ENCODE results near the gene PER2.

DNA sequence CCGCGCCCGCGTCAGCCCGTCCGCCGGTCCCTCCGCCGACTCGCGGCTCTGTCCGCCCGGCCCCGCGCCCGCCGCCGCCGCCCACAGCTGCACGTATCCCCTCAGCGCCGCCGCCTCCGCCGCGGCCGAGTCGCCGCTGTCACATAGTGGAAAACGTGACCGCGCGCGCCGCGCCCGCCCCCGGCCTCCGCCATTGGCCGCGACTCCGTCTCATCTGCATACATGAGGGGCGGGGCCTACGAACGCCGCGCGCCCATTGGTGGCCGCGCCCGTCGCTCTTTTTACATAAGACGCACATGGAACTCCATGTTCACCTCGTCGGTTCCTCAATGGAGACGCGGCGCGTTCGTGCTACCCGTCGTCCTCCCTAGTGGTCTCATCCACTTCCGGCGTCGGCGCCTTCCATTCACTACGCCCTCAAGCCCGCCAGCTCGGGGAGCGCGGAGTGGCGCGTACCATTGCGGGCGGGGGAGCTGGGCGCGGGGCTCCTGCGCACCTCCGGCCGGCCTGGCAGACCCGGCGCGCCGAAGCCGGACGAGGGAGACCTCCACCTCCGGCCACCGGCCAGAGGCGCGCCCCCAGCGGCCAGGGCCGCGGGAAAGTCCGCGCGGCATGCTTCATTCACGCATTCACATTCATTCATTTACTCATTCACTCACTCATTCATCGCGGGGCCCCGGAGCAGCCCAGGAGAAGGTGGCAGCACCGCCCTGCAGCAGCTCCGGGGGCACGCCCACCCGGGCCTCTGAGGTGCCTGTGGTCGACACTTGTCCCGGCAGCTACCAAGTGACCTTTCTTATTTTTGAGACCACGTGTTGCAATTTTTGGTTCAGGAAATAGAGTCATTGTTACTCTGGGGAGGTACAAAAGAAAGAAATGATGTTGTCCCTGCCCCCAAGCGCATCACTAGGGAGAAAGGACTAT is 502 bp upstream of the PER2 start:
- TF ChIP-seq YY1 (tag by site-specific recombination; IDR thresholded peaks at IDR 0.05) (peak; percentile 35; the same call in 1 of the 2 replicates), ZNF169 (tag by site-specific recombination; IDR thresholded peaks at IDR 0.05) (no peak), TCF7L2 (IDR thresholded peaks at IDR 0.05; ENCODE audit: borderline replicate concordance, low read depth, low read length) (peak; percentile 75; the same call in 1 of the 2 replicates), KLF16 (tag by site-specific recombination; IDR thresholded peaks at IDR 0.05) (peak; percentile 30; the same call in 1 of the 2 replicates), REPIN1 (tag by site-specific recombination; IDR thresholded peaks at IDR 0.05; ENCODE audit: low read depth) (no peak), ZBTB8A (tag by site-specific recombination; IDR thresholded peaks at IDR 0.05) (peak; percentile 80), WT1 (tag by site-specific recombination; IDR thresholded peaks at IDR 0.05) (no peak)
- TF ChIP-seq, protein P1, sequence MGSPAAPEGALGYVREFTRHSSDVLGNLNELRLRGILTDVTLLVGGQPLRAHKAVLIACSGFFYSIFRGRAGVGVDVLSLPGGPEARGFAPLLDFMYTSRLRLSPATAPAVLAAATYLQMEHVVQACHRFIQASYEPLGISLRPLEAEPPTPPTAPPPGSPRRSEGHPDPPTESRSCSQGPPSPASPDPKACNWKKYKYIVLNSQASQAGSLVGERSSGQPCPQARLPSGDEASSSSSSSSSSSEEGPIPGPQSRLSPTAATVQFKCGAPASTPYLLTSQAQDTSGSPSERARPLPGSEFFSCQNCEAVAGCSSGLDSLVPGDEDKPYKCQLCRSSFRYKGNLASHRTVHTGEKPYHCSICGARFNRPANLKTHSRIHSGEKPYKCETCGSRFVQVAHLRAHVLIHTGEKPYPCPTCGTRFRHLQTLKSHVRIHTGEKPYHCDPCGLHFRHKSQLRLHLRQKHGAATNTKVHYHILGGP (tag by site-specific recombination; IDR thresholded peaks at IDR 0.05): no peak
- TF ChIP-seq, protein P2, sequence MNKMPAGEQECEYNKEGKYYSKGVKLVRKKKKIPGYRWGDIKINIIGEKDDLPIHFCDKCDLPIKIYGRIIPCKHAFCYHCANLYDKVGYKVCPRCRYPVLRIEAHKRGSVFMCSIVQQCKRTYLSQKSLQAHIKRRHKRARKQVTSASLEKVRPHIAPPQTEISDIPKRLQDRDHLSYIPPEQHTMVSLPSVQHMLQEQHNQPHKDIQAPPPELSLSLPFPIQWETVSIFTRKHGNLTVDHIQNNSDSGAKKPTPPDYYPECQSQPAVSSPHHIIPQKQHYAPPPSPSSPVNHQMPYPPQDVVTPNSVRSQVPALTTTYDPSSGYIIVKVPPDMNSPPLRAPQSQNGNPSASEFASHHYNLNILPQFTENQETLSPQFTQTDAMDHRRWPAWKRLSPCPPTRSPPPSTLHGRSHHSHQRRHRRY (tag by site-specific recombination; IDR thresholded peaks at IDR 0.05): no peak
- TF ChIP-seq, protein P3, sequence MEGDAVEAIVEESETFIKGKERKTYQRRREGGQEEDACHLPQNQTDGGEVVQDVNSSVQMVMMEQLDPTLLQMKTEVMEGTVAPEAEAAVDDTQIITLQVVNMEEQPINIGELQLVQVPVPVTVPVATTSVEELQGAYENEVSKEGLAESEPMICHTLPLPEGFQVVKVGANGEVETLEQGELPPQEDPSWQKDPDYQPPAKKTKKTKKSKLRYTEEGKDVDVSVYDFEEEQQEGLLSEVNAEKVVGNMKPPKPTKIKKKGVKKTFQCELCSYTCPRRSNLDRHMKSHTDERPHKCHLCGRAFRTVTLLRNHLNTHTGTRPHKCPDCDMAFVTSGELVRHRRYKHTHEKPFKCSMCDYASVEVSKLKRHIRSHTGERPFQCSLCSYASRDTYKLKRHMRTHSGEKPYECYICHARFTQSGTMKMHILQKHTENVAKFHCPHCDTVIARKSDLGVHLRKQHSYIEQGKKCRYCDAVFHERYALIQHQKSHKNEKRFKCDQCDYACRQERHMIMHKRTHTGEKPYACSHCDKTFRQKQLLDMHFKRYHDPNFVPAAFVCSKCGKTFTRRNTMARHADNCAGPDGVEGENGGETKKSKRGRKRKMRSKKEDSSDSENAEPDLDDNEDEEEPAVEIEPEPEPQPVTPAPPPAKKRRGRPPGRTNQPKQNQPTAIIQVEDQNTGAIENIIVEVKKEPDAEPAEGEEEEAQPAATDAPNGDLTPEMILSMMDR (tag by site-specific recombination; IDR thresholded peaks at IDR 0.05): 0 out of 2 replicates have a peak, but pooled peaks have one; percentile 19
- TF ChIP-seq, protein P4, sequence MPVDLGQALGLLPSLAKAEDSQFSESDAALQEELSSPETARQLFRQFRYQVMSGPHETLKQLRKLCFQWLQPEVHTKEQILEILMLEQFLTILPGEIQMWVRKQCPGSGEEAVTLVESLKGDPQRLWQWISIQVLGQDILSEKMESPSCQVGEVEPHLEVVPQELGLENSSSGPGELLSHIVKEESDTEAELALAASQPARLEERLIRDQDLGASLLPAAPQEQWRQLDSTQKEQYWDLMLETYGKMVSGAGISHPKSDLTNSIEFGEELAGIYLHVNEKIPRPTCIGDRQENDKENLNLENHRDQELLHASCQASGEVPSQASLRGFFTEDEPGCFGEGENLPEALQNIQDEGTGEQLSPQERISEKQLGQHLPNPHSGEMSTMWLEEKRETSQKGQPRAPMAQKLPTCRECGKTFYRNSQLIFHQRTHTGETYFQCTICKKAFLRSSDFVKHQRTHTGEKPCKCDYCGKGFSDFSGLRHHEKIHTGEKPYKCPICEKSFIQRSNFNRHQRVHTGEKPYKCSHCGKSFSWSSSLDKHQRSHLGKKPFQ (tag by site-specific recombination; IDR thresholded peaks at IDR 0.05): no peak

Measured in HEK293 (cell line).